Measurements from ENCODE around the gene KCNG4. TPM values are rescaled to one million over a fixed set of nuclear protein-coding genes. Genes with fewer than 3 reads are reported as not detected.
"Not testable (repeated sequence)": the region's sequence is repeated elsewhere in the genome, so short reads cannot be mapped to it uniquely, and the experiment has no call there.

Gene KCNG4
- total and polyA plus RNA-seq, 12 donors, result not detected

DNA sequence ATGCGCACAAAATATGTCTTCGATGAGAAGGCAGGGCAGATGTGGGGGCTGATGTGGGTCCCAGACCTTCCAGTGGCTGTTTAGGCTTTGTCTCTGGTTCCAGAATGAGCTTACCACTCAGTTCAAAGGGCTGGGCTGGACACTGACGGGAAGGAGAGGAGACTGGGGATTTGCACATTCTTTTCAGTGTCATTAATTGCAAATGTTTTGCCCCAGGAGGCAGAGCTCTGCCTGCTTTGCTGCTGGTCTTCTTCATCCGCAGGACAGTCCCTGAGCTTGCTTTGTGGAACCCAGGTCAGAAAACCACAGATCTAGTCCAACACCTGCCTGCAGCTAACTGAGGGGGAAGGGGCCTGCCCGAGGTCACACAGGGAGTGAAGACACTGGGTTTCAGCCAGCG lies 20.9 kb downstream of the KCNG4 start:
- Histone ChIP-seq H3K27ac (no peak overlapping the region), H3K4me1 (peaks cover 0 to 9% (median 0%) of the 10 kb centered on the region in 9 donors), H3K4me3 (no peak overlapping the region), H3K36me3 (no peaks in the 10 kb centered on the region), H3K27me3 (peaks cover 0 to 22% (median 0%) of the 10 kb centered on the region in 7 donors), H3K9me3 (no peaks in the 10 kb centered on the region)
- intact Hi-C loops (cut with DNase I), result no loop called here
- WGBS, 2 donors, result 74 to 76% methylated on average over 6 of the region's 6 CpGs
- TF ChIP-seq, protein P1, sequence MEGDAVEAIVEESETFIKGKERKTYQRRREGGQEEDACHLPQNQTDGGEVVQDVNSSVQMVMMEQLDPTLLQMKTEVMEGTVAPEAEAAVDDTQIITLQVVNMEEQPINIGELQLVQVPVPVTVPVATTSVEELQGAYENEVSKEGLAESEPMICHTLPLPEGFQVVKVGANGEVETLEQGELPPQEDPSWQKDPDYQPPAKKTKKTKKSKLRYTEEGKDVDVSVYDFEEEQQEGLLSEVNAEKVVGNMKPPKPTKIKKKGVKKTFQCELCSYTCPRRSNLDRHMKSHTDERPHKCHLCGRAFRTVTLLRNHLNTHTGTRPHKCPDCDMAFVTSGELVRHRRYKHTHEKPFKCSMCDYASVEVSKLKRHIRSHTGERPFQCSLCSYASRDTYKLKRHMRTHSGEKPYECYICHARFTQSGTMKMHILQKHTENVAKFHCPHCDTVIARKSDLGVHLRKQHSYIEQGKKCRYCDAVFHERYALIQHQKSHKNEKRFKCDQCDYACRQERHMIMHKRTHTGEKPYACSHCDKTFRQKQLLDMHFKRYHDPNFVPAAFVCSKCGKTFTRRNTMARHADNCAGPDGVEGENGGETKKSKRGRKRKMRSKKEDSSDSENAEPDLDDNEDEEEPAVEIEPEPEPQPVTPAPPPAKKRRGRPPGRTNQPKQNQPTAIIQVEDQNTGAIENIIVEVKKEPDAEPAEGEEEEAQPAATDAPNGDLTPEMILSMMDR (IDR thresholded peaks at IDR 0.05), result no peak
- DNase-seq (no peak), ATAC-seq (no peak)

- WGBS, 2 donors, result 80% methylated on average over 17 of the region's 17 CpGs
- H3K9me3 ChIP-seq, result no peaks in the 10 kb centered on the region
- no peak for DNase-seq
- H3K27ac ChIP-seq, result no peak overlapping the region
- peaks cover 0 to 16% (median 0%) of the 10 kb centered on the region in 7 donors for H3K27me3 ChIP-seq
- peaks cover 0 to 9% (median 0%) of the 10 kb centered on the region in 9 donors for H3K4me1 ChIP-seq
- ATAC-seq, result no peak
- H3K4me3 ChIP-seq, result no peak overlapping the region
- TF ChIP-seq, protein P1 (IDR thresholded peaks at IDR 0.05), result no peak
- no peaks in the 10 kb centered on the region for H3K36me3 ChIP-seq
- intact Hi-C loops (cut with DNase I), result no loop called here
These were observed 21.5 kb downstream of the KCNG4 start for GRCh38 chr16:84218176-84218823.

- 93 to 98% methylated on average over 3 of the region's 3 CpGs for WGBS, 2 donors
- intact Hi-C loops (cut with DNase I), result not testable (repeated sequence)
These were observed 23.7 kb downstream of the KCNG4 start for GRCh38 chr16:84216144-84216543.

GRCh38 chr16:84215531-84215930 lies 24.3 kb downstream of the KCNG4 start:
- peaks cover 0 to 9% (median 0%) of the 10 kb centered on the region in 9 donors for H3K4me1 ChIP-seq
- ATAC-seq (no peak), DNase-seq (no peak)
- no peaks in the 10 kb centered on the region for H3K36me3 ChIP-seq
- intact Hi-C loops (cut with DNase I), result no loop called here
- H3K27me3 ChIP-seq, result peaks cover 0 to 14% (median 0%) of the 10 kb centered on the region in 7 donors
- TF ChIP-seq, protein P1 (IDR thresholded peaks at IDR 0.05), result no peak
- H3K27ac ChIP-seq, result no peak overlapping the region
- no peaks in the 10 kb centered on the region for H3K9me3 ChIP-seq
- 66 to 71% methylated on average over 5 of the region's 5 CpGs for WGBS, 2 donors
- no peak overlapping the region for H3K4me3 ChIP-seq

More at GRCh38 chr16:84216144-84216543, 23.7 kb downstream of the KCNG4 start:
- not testable (repeated sequence) for H3K27ac ChIP-seq, H3K4me3 ChIP-seq, ATAC-seq, H3K36me3 ChIP-seq, H3K9me3 ChIP-seq, H3K4me1 ChIP-seq, DNase-seq
- H3K27me3 ChIP-seq, result peaks cover 0 to 14% (median 0%) of the 10 kb centered on the region in 7 donors

DNA sequence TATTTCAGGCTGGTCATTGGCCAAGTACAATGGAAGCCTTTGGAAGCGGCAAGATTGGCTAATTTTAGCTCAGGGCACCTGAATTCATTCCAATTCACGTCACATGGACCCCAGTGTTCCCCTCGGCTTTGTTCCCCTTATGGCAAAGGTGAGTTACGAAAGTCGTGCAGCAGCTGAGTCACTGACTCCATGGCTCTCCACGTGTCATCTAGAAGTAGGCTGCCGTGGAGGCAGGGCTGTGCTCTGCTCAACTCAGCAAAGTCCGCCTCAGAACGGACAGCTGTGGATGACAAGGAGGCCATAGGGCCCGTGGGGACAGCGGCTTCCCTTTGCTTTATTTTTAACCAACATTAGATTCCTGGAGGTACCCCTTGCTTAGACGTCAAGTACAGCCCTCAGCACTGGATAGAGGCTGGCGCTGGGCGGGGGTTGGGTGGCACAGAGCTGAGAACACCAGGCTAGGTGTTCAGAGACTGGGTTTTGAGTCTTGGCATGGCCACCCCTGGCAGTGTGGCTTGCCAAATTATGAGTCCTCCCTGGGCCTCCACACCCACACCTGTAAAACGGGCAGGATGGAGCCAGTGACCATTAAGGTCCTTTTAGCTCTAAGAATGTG lies 25.3 kb downstream of the KCNG4 start:
- Histone ChIP-seq H3K4me1 (peaks cover 0 to 9% (median 0%) of the 10 kb centered on the region in 9 donors), H3K9me3 (peaks cover 0 to 4% (median 0%) of the 10 kb centered on the region in 11 donors), H3K27me3 (peaks cover 0 to 14% (median 0%) of the 10 kb centered on the region in 7 donors), H3K27ac (no peak overlapping the region), H3K4me3 (no peak overlapping the region), H3K36me3 (no peaks in the 10 kb centered on the region)
- TF ChIP-seq, protein P1 (IDR thresholded peaks at IDR 0.05), result no peak
- no peak for DNase-seq
- WGBS, 2 donors, result 53 to 60% methylated on average over 15 of the region's 15 CpGs
- intact Hi-C loops (cut with DNase I), result no loop called here
- ATAC-seq, result peak in 6 of 8 donors; percentile 39 to 86 (median 54)
